ENCODE data around the gene URB1. TPM values are rescaled to one million over a fixed set of nuclear protein-coding genes. Genes with fewer than 3 reads are reported as not detected.

Gene URB1
- total and polyA plus RNA-seq, 2 experiments from 2014 or later = 3.4 to 10.1 TPM

DNA sequence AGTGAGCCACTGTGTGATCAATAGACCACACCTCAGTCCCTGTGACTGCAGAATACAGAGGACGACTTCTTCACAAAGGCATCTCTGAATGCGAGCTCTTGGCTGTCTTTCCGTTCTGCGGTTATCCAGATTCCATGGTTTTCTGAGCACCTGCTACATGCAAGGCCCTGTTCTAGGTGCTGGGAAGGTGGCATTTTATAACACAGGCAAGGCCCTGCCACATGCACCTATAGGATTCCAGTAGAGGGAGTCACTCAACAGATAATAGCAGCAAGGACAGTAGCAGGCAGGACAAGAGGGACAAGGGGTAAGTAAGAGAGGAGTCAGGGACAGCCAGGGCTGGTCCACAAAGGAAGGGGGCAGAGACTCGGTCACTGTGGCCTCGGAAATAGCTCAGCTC lies 9.0 kb downstream of the URB1 start:
- Histone ChIP-seq H3K27ac (no peak overlapping the region), H3K4me3 (no peak overlapping the region), H4K20me1 (ENCODE audit: insufficient read depth, poor library complexity, severe bottlenecking) (no peaks in the 10 kb centered on the region), H3K9me3 (ENCODE audit: low read depth) (no peaks in the 10 kb centered on the region), H3K4me2 (no peak overlapping the region), H3K79me2 (peaks cover 26% of the 10 kb centered on the region), H3K4me1 (ENCODE audit: insufficient read depth) (no peaks in the 10 kb centered on the region), H3K36me3 (replicated peaks; ENCODE audit: insufficient read depth, low read depth) (no peaks in the 10 kb centered on the region), H3K27me3 (no peaks in the 10 kb centered on the region), H2AFZ (no peak overlapping the region), H3K9me2 (replicated peaks; ENCODE audit: insufficient read depth) (no peaks in the 10 kb centered on the region)
- WGBS (ENCODE audit: low lambda C conversion rate, missing lambda C conversion rate) = 95% methylated on average over 6 of the region's 6 CpGs
- no peak for DNase-seq (ENCODE audit: low spot score)
- TF ChIP-seq EZH2 (IDR thresholded peaks at IDR 0.05; ENCODE audit: borderline replicate concordance) (no peak), EZH2phosphoT487 (IDR thresholded peaks at IDR 0.05; ENCODE audit: low read depth, severe bottlenecking, unreplicated experiment) (no peak)
- TF ChIP-seq, protein P1, sequence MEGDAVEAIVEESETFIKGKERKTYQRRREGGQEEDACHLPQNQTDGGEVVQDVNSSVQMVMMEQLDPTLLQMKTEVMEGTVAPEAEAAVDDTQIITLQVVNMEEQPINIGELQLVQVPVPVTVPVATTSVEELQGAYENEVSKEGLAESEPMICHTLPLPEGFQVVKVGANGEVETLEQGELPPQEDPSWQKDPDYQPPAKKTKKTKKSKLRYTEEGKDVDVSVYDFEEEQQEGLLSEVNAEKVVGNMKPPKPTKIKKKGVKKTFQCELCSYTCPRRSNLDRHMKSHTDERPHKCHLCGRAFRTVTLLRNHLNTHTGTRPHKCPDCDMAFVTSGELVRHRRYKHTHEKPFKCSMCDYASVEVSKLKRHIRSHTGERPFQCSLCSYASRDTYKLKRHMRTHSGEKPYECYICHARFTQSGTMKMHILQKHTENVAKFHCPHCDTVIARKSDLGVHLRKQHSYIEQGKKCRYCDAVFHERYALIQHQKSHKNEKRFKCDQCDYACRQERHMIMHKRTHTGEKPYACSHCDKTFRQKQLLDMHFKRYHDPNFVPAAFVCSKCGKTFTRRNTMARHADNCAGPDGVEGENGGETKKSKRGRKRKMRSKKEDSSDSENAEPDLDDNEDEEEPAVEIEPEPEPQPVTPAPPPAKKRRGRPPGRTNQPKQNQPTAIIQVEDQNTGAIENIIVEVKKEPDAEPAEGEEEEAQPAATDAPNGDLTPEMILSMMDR (IDR thresholded peaks at IDR 0.05; ENCODE audit: poor library complexity) = no peak

DNA sequence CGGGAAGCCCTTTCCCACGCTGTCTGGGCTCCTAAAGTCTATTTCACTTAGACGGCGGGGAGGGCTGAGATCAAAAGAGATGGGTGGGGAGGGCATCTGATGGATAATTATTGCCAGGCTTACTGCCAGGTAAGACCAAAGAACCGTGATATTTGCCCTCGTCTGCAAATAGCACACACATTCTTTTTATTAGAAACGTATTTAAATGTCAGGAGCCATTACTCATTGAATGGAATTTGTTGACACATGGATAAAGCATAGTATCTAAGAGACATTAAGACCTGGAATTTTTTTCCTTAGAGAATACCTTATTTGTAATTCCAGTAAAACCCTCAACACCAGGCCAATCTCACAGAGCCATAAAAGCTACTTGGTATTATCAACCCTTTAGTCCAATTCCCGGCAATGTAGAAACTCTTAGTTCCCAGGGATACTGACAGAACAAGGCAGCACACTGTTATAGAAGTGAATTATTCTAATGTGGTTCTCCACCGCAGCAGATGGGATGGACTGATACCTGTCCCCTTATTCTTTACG lies 10.6 kb downstream of the URB1 start:
- no peaks in the 10 kb centered on the region for H4K20me1 ChIP-seq (ENCODE audit: insufficient read depth, poor library complexity, severe bottlenecking)
- H3K9me2 ChIP-seq (replicated peaks; ENCODE audit: insufficient read depth) = no peaks in the 10 kb centered on the region
- H3K36me3 ChIP-seq (replicated peaks; ENCODE audit: insufficient read depth, low read depth) = no peaks in the 10 kb centered on the region
- no peak overlapping the region for H3K4me2 ChIP-seq
- no peaks in the 10 kb centered on the region for H3K9me3 ChIP-seq (ENCODE audit: low read depth)
- TF ChIP-seq EZH2 (IDR thresholded peaks at IDR 0.05; ENCODE audit: borderline replicate concordance) (no peak), EZH2phosphoT487 (IDR thresholded peaks at IDR 0.05; ENCODE audit: low read depth, severe bottlenecking, unreplicated experiment) (no peak)
- TF ChIP-seq, protein P1 (IDR thresholded peaks at IDR 0.05; ENCODE audit: poor library complexity) = no peak
- no peaks in the 10 kb centered on the region for H3K4me1 ChIP-seq (ENCODE audit: insufficient read depth)
- H3K79me2 ChIP-seq = peaks cover 10% of the 10 kb centered on the region
- WGBS (ENCODE audit: low lambda C conversion rate, missing lambda C conversion rate) = 58% methylated on average over 10 of the region's 10 CpGs
- no peak overlapping the region for H3K4me3 ChIP-seq
- peak overlapping the region; percentile 54 for H3K27ac ChIP-seq
- DNase-seq (ENCODE audit: low spot score) = no peak
- no peaks in the 10 kb centered on the region for H3K27me3 ChIP-seq
- no peak overlapping the region for H2AFZ ChIP-seq

DNA sequence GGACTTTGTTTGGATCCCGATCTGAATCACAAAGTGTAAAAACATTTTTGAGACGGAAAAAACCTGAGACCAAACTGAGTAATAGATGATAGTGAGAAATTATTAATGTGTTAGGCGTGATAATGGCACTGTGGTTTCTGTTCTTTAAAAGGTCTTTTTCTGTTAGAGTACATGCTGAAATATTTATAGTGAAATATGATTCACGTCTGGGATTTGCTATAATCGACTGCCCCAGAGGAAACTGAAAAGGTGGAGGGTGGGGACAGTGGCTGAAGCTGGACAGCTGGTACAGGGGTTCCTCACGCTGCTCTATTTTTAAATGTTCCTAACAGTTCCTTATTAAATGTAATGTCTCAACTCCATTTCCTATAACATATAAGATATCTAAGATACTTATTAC lies 11.2 kb downstream of the URB1 start:
- H2AFZ ChIP-seq = no peak overlapping the region
- no peaks in the 10 kb centered on the region for H3K27me3 ChIP-seq
- no peaks in the 10 kb centered on the region for H3K4me1 ChIP-seq (ENCODE audit: insufficient read depth)
- peaks cover 4% of the 10 kb centered on the region for H3K79me2 ChIP-seq
- H4K20me1 ChIP-seq (ENCODE audit: insufficient read depth, poor library complexity, severe bottlenecking) = no peaks in the 10 kb centered on the region
- H3K9me3 ChIP-seq (ENCODE audit: low read depth) = no peaks in the 10 kb centered on the region
- 89% methylated on average over 6 of the region's 6 CpGs for WGBS (ENCODE audit: low lambda C conversion rate, missing lambda C conversion rate)
- H3K9me2 ChIP-seq (replicated peaks; ENCODE audit: insufficient read depth) = no peaks in the 10 kb centered on the region
- TF ChIP-seq EZH2 (IDR thresholded peaks at IDR 0.05; ENCODE audit: borderline replicate concordance) (no peak), EZH2phosphoT487 (IDR thresholded peaks at IDR 0.05; ENCODE audit: low read depth, severe bottlenecking, unreplicated experiment) (no peak)
- TF ChIP-seq, protein P1 (IDR thresholded peaks at IDR 0.05; ENCODE audit: poor library complexity) = no peak
- no peaks in the 10 kb centered on the region for H3K36me3 ChIP-seq (replicated peaks; ENCODE audit: insufficient read depth, low read depth)
- H3K27ac ChIP-seq = peak overlapping the region; percentile 25
- H3K4me3 ChIP-seq = no peak overlapping the region
- no peak overlapping the region for H3K4me2 ChIP-seq
- no peak for DNase-seq (ENCODE audit: low spot score)

Data from hepatocyte (in vitro differentiated cells).